BLaER1 (cell line): ENCODE results near the gene MIEN1.

Experiments
- H3K27ac ChIP-seq: shearing (Covaris generic); formaldehyde crosslinking; 2 replicates; pipeline ENCODE4 v1.8.1; 2022
- H3K27me3 ChIP-seq: shearing (Covaris generic); formaldehyde crosslinking; 2 replicates; pipeline ENCODE4 v1.8.1; 2022
- H3K36me3 ChIP-seq: shearing (Covaris generic); formaldehyde crosslinking; 2 replicates; pipeline ENCODE4 v1.8.1; 2022
- H3K4me1 ChIP-seq: shearing (Covaris generic); formaldehyde crosslinking; 2 replicates; pipeline ENCODE4 v1.8.1; 2022
- H3K4me2 ChIP-seq: shearing (Covaris generic); formaldehyde crosslinking; 2 replicates; pipeline ENCODE4 v1.8.1; 2022
- H3K4me3 ChIP-seq: shearing (Covaris generic); formaldehyde crosslinking; 2 replicates; pipeline ENCODE4 v1.8.1; 2022
- H3K9ac ChIP-seq: shearing (Covaris generic); formaldehyde crosslinking; 2 replicates; pipeline ENCODE4 v1.8.1; 2022
- H3K9me3 ChIP-seq: shearing (Covaris generic); formaldehyde crosslinking; 2 replicates; pipeline ENCODE4 v1.8.1; 2022
- H4K20me1 ChIP-seq: shearing (Covaris generic); formaldehyde crosslinking; 2 replicates; pipeline ENCODE4 v1.8.1; 2022
- Cebpa-rat ChIP-seq: shearing (Covaris generic); IDR thresholded peaks from 2 replicates; pipeline ENCODE4 v1.8.1; 2022

MIEN1 gene

GRCh38 chr17:39697961-39698360, 32.4 kb downstream of the MIEN1 start:
- Histone ChIP-seq H4K20me1 (no peaks in the 10 kb centered on the region), H3K4me2 (no peak overlapping the region), H3K4me3 (no peak overlapping the region), H3K36me3 (no peaks in the 10 kb centered on the region), H3K27ac (no peak overlapping the region), H3K9ac (no peak overlapping the region), H3K4me1 (no peaks in the 10 kb centered on the region), H3K27me3 (peaks cover 39% of the 10 kb centered on the region), H3K9me3 (no peaks in the 10 kb centered on the region)
- TF ChIP-seq Cebpa-rat: no peak

- no peak overlapping the region for H3K4me3 ChIP-seq
Measured at GRCh38 chr17:39696731-39697130, 33.6 kb downstream of the MIEN1 start.

GRCh38 chr17:39695089-39695474, 35.2 kb downstream of the MIEN1 start:
- no peaks in the 10 kb centered on the region for H3K36me3 ChIP-seq
- no peaks in the 10 kb centered on the region for H3K4me1 ChIP-seq
- no peak overlapping the region for H3K4me2 ChIP-seq
- H3K9me3 ChIP-seq: no peaks in the 10 kb centered on the region
- H3K4me3 ChIP-seq: no peak overlapping the region
- no peak overlapping the region for H3K9ac ChIP-seq
- H3K27me3 ChIP-seq: peaks cover 19% of the 10 kb centered on the region
- H4K20me1 ChIP-seq: no peaks in the 10 kb centered on the region
- no peak overlapping the region for H3K27ac ChIP-seq
- no peak for TF ChIP-seq Cebpa-rat

More at GRCh38 chr17:39696731-39697130, 33.6 kb downstream of the MIEN1 start:
- Histone ChIP-seq H3K36me3 (no peaks in the 10 kb centered on the region), H3K27ac (no peak overlapping the region), H4K20me1 (no peaks in the 10 kb centered on the region), H3K9me3 (no peaks in the 10 kb centered on the region), H3K27me3 (peaks cover 35% of the 10 kb centered on the region), H3K4me1 (no peaks in the 10 kb centered on the region), H3K4me2 (no peak overlapping the region), H3K9ac (no peak overlapping the region)
- no peak for TF ChIP-seq Cebpa-rat

- Histone ChIP-seq H3K27ac (no peak overlapping the region), H3K9me3 (no peaks in the 10 kb centered on the region), H3K36me3 (no peaks in the 10 kb centered on the region), H3K4me1 (no peaks in the 10 kb centered on the region), H3K4me3 (no peak overlapping the region), H3K9ac (no peak overlapping the region), H4K20me1 (no peaks in the 10 kb centered on the region), H3K27me3 (peaks cover 14% of the 10 kb centered on the region), H3K4me2 (no peak overlapping the region)
- no peak for TF ChIP-seq Cebpa-rat
Measured at GRCh38 chr17:39694593-39694992, 35.7 kb downstream of the MIEN1 start.

DNA sequence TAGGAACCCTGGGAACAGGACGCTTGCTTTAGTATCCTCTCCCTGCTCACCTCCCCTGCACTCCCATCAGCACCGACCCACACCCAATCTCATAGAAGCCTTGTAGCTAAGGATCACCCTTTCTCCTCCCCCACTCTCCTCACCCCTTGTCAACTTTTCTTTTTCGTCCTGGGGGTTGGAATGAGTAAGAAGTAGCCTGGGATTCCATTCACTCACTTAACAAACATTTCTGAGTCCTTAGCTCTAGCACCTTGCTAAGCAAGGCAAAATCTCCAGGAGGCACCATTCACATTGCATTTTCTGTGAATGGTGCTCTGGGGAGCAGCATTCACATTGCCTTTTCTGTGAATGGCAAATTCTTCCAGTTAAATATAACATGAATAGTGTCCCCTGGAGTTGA, 41.4 kb downstream of the MIEN1 start:
- peaks cover 10% of the 10 kb centered on the region; the same call in 1 of the 2 replicates for H3K36me3 ChIP-seq
- no peak overlapping the region for H3K27ac ChIP-seq
- H3K9ac ChIP-seq: no peak overlapping the region
- H3K4me2 ChIP-seq: peak overlapping the region; percentile 95
- H3K9me3 ChIP-seq: no peaks in the 10 kb centered on the region; the same call in 1 of the 2 replicates
- peaks cover 18% of the 10 kb centered on the region for H3K4me1 ChIP-seq
- H3K27me3 ChIP-seq: no peaks in the 10 kb centered on the region
- H3K4me3 ChIP-seq: peak overlapping the region; percentile 76
- TF ChIP-seq Cebpa-rat: no peak
- H4K20me1 ChIP-seq: no peaks in the 10 kb centered on the region

- Histone ChIP-seq H4K20me1 (no peaks in the 10 kb centered on the region), H3K9me3 (no peaks in the 10 kb centered on the region; the same call in 1 of the 2 replicates), H3K4me3 (peak overlapping the region; percentile 76), H3K9ac (peak overlapping the region; percentile 74), H3K27me3 (no peaks in the 10 kb centered on the region), H3K4me1 (peaks cover 18% of the 10 kb centered on the region), H3K27ac (peak overlapping the region; percentile 87), H3K36me3 (peaks cover 12% of the 10 kb centered on the region; the same call in 1 of the 2 replicates), H3K4me2 (peak overlapping the region; percentile 95)
- TF ChIP-seq Cebpa-rat: no peak
Measured at GRCh38 chr17:39688475-39688835, 41.9 kb downstream of the MIEN1 start.

GRCh38 chr17:39687546-39688474, 42.5 kb downstream of the MIEN1 start, which contains the start of gene PGAP3:
PGAP3 (minus strand) TSS chr17:39688057; CDS start chr17:39688014, 43 bp downstream.
- Histone ChIP-seq H3K4me2 (peak within 1 kb of the TSS; percentile 95), H3K27me3 (no peaks in the 10 kb centered on the region), H4K20me1 (no peaks in the 10 kb centered on the region), H3K9me3 (no peaks in the 10 kb centered on the region; the same call in 1 of the 2 replicates), H3K36me3 (peaks cover 19% of the 10 kb centered on the region; the same call in 1 of the 2 replicates), H3K9ac (peak within 1 kb of the TSS; percentile 74), H3K4me3 (peak within 1 kb of the TSS; percentile 76), H3K27ac (peak within 1 kb of the TSS; percentile 87), H3K4me1 (peaks cover 18% of the 10 kb centered on the region)
- TF ChIP-seq Cebpa-rat: no peak

DNA sequence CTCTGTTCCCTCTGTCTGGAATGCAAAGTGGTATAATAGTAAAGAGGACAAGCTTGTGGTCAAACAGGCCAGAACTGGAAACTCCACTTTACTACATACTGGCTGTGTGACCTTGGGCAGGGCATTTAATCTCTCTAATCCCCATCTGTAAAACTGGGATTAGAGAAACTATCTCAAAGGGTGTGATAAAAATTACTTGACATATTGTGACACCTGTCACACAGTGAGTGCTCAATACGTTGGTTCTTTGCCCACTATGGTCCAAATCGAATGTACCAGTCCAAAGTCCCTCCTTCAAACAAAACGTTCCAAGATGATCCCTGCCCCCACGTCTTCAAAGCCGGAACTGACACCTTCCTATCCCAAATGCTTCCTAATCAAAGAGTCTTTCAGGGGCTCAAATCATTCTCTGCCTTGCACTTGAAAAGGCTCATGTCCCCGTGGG, 43.2 kb downstream of the MIEN1 start:
- peaks cover 18% of the 10 kb centered on the region for H3K4me1 ChIP-seq
- H3K27ac ChIP-seq: no peak overlapping the region; the same call in 1 of the 2 replicates
- H3K9me3 ChIP-seq: no peaks in the 10 kb centered on the region; the same call in 1 of the 2 replicates
- H3K36me3 ChIP-seq: peaks cover 19% of the 10 kb centered on the region; the same call in 1 of the 2 replicates
- H3K4me2 ChIP-seq: peak overlapping the region; percentile 95
- H3K27me3 ChIP-seq: no peaks in the 10 kb centered on the region
- H3K9ac ChIP-seq: no peak overlapping the region
- no peaks in the 10 kb centered on the region for H4K20me1 ChIP-seq
- H3K4me3 ChIP-seq: peak overlapping the region; percentile 76
- no peak for TF ChIP-seq Cebpa-rat

GRCh38 chr17:39684369-39685192, 45.8 kb downstream of the MIEN1 start:
- no peak overlapping the region for H3K9ac ChIP-seq
- H3K9me3 ChIP-seq: no peaks in the 10 kb centered on the region; the same call in 1 of the 2 replicates
- H3K4me3 ChIP-seq: no peak overlapping the region
- no peak overlapping the region for H3K27ac ChIP-seq
- TF ChIP-seq Cebpa-rat: no peak
- peaks cover 37% of the 10 kb centered on the region for H3K4me1 ChIP-seq
- no peaks in the 10 kb centered on the region for H3K27me3 ChIP-seq
- H3K36me3 ChIP-seq: peaks cover 19% of the 10 kb centered on the region; the same call in 1 of the 2 replicates
- no peak overlapping the region for H3K4me2 ChIP-seq
- no peaks in the 10 kb centered on the region for H4K20me1 ChIP-seq
